ENCODE measurements around the gene MUC5AC. TPM values are rescaled to one million over a fixed set of nuclear protein-coding genes. Genes with fewer than 3 reads are reported as not detected.

Gene MUC5AC
- total RNA-seq, 1 experiment from 2014 or later = under 0.01 TPM

DNA sequence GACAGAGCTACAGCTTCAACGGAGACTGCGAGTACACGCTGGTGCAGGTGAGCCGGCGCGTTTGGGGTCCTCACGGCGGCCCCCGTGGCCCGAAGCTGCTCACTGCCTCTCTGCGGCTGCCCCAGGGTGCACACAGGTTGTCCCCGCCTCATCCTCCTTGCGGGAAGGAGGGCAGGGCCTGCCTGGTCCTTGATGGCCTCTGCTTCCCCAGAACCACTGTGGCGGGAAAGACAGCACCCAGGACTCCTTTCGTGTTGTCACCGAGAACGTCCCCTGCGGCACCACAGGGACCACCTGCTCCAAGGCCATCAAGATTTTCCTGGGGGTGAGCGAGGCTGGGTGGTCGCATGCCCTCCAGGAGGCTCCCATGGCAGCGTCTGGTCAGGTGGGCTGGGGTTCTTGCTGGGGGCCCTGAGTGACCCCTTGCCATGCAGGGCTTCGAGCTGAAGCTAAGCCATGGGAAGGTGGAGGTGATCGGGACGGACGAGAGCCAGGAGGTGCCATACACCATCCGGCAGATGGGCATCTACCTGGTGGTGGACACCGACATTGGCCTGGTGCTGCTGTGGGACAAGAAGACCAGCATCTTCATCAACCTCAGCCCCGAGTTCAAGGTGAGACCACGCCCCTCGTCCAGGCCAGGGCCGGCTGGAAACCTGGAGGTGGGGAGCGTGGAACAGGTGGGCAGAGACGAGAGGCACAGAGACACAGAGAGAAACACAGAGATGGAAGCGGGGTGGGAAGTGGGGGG, 19.4 kb downstream of the MUC5AC start (continued):
- TF ChIP-seq, protein P1, sequence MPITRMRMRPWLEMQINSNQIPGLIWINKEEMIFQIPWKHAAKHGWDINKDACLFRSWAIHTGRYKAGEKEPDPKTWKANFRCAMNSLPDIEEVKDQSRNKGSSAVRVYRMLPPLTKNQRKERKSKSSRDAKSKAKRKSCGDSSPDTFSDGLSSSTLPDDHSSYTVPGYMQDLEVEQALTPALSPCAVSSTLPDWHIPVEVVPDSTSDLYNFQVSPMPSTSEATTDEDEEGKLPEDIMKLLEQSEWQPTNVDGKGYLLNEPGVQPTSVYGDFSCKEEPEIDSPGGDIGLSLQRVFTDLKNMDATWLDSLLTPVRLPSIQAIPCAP (CRISPR knock-in tag; IDR thresholded peaks at IDR 0.05) = no peak
- TF ChIP-seq, protein P2, sequence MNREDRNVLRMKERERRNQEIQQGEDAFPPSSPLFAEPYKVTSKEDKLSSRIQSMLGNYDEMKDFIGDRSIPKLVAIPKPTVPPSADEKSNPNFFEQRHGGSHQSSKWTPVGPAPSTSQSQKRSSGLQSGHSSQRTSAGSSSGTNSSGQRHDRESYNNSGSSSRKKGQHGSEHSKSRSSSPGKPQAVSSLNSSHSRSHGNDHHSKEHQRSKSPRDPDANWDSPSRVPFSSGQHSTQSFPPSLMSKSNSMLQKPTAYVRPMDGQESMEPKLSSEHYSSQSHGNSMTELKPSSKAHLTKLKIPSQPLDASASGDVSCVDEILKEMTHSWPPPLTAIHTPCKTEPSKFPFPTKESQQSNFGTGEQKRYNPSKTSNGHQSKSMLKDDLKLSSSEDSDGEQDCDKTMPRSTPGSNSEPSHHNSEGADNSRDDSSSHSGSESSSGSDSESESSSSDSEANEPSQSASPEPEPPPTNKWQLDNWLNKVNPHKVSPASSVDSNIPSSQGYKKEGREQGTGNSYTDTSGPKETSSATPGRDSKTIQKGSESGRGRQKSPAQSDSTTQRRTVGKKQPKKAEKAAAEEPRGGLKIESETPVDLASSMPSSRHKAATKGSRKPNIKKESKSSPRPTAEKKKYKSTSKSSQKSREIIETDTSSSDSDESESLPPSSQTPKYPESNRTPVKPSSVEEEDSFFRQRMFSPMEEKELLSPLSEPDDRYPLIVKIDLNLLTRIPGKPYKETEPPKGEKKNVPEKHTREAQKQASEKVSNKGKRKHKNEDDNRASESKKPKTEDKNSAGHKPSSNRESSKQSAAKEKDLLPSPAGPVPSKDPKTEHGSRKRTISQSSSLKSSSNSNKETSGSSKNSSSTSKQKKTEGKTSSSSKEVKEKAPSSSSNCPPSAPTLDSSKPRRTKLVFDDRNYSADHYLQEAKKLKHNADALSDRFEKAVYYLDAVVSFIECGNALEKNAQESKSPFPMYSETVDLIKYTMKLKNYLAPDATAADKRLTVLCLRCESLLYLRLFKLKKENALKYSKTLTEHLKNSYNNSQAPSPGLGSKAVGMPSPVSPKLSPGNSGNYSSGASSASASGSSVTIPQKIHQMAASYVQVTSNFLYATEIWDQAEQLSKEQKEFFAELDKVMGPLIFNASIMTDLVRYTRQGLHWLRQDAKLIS (CRISPR knock-in tag; IDR thresholded peaks at IDR 0.05; ENCODE audit: borderline replicate concordance) = no peak
- TF ChIP-seq, protein P3, sequence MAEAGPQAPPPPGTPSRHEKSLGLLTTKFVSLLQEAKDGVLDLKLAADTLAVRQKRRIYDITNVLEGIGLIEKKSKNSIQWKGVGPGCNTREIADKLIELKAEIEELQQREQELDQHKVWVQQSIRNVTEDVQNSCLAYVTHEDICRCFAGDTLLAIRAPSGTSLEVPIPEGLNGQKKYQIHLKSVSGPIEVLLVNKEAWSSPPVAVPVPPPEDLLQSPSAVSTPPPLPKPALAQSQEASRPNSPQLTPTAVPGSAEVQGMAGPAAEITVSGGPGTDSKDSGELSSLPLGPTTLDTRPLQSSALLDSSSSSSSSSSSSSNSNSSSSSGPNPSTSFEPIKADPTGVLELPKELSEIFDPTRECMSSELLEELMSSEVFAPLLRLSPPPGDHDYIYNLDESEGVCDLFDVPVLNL (CRISPR knock-in tag; IDR thresholded peaks at IDR 0.05; ENCODE audit: borderline replicate concordance, low read depth) = no peak
- TF ChIP-seq, protein P4, sequence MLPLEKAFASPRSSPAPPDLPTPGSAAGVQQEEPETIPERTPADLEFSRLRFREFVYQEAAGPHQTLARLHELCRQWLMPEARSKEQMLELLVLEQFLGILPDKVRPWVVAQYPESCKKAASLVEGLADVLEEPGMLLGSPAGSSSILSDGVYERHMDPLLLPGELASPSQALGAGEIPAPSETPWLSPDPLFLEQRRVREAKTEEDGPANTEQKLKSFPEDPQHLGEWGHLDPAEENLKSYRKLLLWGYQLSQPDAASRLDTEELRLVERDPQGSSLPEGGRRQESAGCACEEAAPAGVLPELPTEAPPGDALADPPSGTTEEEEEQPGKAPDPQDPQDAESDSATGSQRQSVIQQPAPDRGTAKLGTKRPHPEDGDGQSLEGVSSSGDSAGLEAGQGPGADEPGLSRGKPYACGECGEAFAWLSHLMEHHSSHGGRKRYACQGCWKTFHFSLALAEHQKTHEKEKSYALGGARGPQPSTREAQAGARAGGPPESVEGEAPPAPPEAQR (CRISPR knock-in tag; IDR thresholded peaks at IDR 0.05) = no peak

DNA sequence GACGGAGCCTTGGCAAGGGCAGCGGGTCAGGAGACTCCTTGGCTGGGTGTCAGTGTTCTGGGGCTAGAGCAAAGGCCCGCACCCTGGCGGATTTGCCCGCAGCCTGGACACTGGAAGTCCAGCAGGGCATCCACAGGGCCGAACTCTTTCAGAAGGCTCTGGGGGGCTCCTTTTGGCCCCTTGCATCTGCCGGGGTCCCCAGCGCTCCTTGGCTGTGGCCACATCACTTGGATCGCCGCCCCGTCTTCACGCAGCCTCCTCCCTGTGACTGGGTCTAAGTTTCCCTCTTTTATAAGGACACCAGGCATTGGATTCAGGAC, 20.0 kb downstream of the MUC5AC start:
- no peak for TF ChIP-seq SP1 (CRISPR knock-in tag; conservative IDR thresholded peaks at IDR 0.05)
- TF ChIP-seq JUN (CRISPR knock-in tag; IDR thresholded peaks at IDR 0.05) = no peak
- no peak for TF ChIP-seq ETV6 (CRISPR knock-in tag; IDR thresholded peaks at IDR 0.05)
- TF ChIP-seq, protein P2 (CRISPR knock-in tag; IDR thresholded peaks at IDR 0.05; ENCODE audit: borderline replicate concordance) = no peak
- TF ChIP-seq FOXJ3 (CRISPR knock-in tag; IDR thresholded peaks at IDR 0.05; ENCODE audit: borderline replicate concordance) = no peak
- TF ChIP-seq, protein P3 (CRISPR knock-in tag; IDR thresholded peaks at IDR 0.05; ENCODE audit: borderline replicate concordance, low read depth) = no peak
- TF ChIP-seq, protein P5, sequence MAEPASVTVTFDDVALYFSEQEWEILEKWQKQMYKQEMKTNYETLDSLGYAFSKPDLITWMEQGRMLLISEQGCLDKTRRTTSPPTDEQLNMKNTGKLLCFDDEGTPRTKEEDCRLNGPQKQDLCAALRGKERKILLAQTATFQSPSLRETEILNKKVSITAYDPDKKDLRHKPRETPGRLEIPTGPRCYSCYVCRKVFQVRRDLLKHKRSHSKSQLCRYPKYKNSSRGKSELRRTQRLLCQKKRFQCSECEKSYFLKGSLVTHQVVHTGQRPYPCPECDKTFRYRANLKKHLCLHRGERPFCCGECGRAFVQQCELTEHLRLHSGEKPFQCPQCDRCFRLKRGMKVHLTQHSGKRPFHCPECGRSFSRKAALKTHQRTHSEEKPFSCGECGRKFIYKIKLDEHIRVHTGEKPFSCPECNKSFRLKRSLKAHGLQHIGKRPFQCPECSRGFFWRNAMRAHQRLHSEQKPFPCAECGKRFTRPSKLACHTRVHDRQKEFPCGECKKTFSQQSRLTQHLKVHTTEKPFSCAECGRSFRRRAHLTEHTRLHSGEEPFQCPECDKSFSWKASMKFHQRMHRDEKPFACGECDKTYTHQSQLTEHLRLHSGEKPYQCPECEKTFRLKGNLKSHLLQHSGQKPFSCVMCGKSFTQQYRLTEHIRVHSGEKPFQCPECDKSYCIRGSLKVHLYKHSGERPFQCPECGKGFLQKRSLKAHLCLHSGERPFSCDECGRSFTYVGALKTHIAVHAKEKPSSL (CRISPR knock-in tag; conservative IDR thresholded peaks at IDR 0.05) = no peak
- TF ChIP-seq TEAD4 (CRISPR knock-in tag; IDR thresholded peaks at IDR 0.05) = no peak
- TF ChIP-seq ZNF138 (CRISPR knock-in tag; conservative IDR thresholded peaks at IDR 0.05) = no peak
- TF ChIP-seq GRHL2 (CRISPR knock-in tag; IDR thresholded peaks at IDR 0.05; ENCODE audit: insufficient replicate concordance, severe bottlenecking) = no peak
- TF ChIP-seq, protein P6, sequence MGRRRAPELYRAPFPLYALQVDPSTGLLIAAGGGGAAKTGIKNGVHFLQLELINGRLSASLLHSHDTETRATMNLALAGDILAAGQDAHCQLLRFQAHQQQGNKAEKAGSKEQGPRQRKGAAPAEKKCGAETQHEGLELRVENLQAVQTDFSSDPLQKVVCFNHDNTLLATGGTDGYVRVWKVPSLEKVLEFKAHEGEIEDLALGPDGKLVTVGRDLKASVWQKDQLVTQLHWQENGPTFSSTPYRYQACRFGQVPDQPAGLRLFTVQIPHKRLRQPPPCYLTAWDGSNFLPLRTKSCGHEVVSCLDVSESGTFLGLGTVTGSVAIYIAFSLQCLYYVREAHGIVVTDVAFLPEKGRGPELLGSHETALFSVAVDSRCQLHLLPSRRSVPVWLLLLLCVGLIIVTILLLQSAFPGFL (CRISPR knock-in tag; IDR thresholded peaks at IDR 0.05; ENCODE audit: borderline replicate concordance) = no peak
- Mint-ChIP-seq H3K4me1 (no peaks in the 10 kb centered on the region), H3K4me3 (no peak overlapping the region), H3K9me3 (peaks cover 10% of the 10 kb centered on the region), H3K36me3 (peaks cover 7% of the 10 kb centered on the region), H3K27me3 (ENCODE audit: low read depth) (no peaks in the 10 kb centered on the region), H3K27ac (no peak overlapping the region)
- POLR2A ChIA-PET = no interaction called here
- ATAC-seq (no peak), DNase-seq (ENCODE audit: low spot score) (no peak)
- CTCF ChIA-PET = no interaction called here
